Ovary (tissue), 9 donors: ENCODE measurements around the gene LRMDA. TPM values are rescaled to one million over a fixed set of nuclear protein-coding genes. Genes with fewer than 3 reads are reported as not detected.

ENCODE experiments used
- DNase-seq, 5 donors: peaks; one replicate each; pipeline ENCODE4 v3.0.0-alpha.2; 2019 to 2020
- H3K27ac ChIP-seq, 2 donors: fragments of 200-600 bp; one replicate each; pipeline versions ENCODE4 v1.5.1 to v1.8.0; 2019 to 2022
- H3K27me3 ChIP-seq: fragments of 200-600 bp; one replicate; pipeline ENCODE4 v1.8.0; 2022
- H3K36me3 ChIP-seq: fragments of 200-600 bp; sonication (generic); one replicate; pipeline ENCODE4 v1.5.1; 2019
- H3K4me1 ChIP-seq: one replicate; pipeline ENCODE4 v1.8.1; 2013; ENCODE audit warnings: mild to moderate bottlenecking, moderate library complexity; ENCODE audit not compliant: insufficient read depth
- H3K4me3 ChIP-seq: fragments of 200-600 bp; sonication (generic); one replicate; pipeline ENCODE4 v1.5.1; 2017
- H3K9me3 ChIP-seq, 2 donors: fragments of 200-600 bp in 1 of 2; sonication (generic) in 1 of 2; one replicate each; pipeline versions ENCODE4 v1.5.1 to v1.8.1; 2013 to 2019; ENCODE audit warnings: mild to moderate bottlenecking in 1 of 2, moderate library complexity in 1 of 2
- EP300 ChIP-seq: sonication (generic); formaldehyde crosslinking; IDR thresholded peaks from one replicate; pipeline ENCODE4 v1.6.1; 2017; ENCODE audit warnings: antibody characterized with exemption
- POLR2A ChIP-seq: fragments of 450-650 bp; IDR thresholded peaks from one replicate; pipeline ENCODE4 v1.6.1; 2017; ENCODE audit warnings: antibody characterized with exemption, mild to moderate bottlenecking, moderate library complexity
- WGBS, 3 donors: extraction: QIAGEN DNeasy Blood & Tissue Kit in 1 of 3; methylation state at CpG; one replicate each; pipeline versions ENCODE4 v1.1.5 to v1.1.7; 2013 to 2017; 5-methylcytosine and 5-hydroxymethylcytosine counted together
- intact Hi-C, 4 donors: fragments of 100-400 bp; cut with DNase I; formaldehyde crosslinking; loops; one replicate each; pipeline versions ENCODE4 v1.11.0 to v1.15.1; 2022 to 2023
- polyA plus RNA-seq, 2 donors: library from polyadenylated mRNA; stranded (reverse); fragments of 200-250 nt in 1 of 2; fragments of 350-450 nt in 1 of 2; fragmentation: Illumina TruSeq in 1 of 2; extraction: RNeasy Lipid Tissue Mini Kit (QIAGEN cat#74804) in 1 of 2; gene quantifications; one replicate each; pipeline ENCODE4 v1.2.3, GENCODE V29; 2013 to 2014
- total RNA-seq, 7 donors: library from RNA; depleted of rRNA in 2 of 7; stranded (reverse); fragments of >200 nt in 2 of 7; fragmentation: NEBNext Ultra II Directional in 3 of 7; extraction: Animal tissue kit (Norgen Biotek cat#: 25700) in 3 of 7; gene quantifications; one replicate each; pipeline versions ENCODE4 v1.1.0 to v1.2.4, GENCODE V29; 2016 to 2023
- TF ChIP-seq, protein P1 (sequence below), 3 donors: fragments of 450-650 bp in 2 of 3; fragments of 200-600 bp in 1 of 3; IDR thresholded peaks; one replicate each; pipeline versions ENCODE4 v1.5.1 to v1.8.0; 2016 to 2022; ENCODE audit warnings: antibody characterized with exemption in 3 of 3, mild to moderate bottlenecking in 1 of 3
- donor health status: DM: no; HTN: no; CAD: no; lungs with moderate emphysema.
- donor health status: DM: no; HTN: no; CAD: no.
- donor health status: Bipolar disorder and iron deficiency.
- donor health status: DM: yes; HTN: yes; CAD: no.
- donor health status: DM: no; HTN: no; CAD: no.
- donor health status: DM: yes; HTN: yes; CAD: no.

The LRMDA gene
- total and polyA plus RNA-seq, 9 donors, result 14.8 to 30.7 (median 22.9) TPM

DNA sequence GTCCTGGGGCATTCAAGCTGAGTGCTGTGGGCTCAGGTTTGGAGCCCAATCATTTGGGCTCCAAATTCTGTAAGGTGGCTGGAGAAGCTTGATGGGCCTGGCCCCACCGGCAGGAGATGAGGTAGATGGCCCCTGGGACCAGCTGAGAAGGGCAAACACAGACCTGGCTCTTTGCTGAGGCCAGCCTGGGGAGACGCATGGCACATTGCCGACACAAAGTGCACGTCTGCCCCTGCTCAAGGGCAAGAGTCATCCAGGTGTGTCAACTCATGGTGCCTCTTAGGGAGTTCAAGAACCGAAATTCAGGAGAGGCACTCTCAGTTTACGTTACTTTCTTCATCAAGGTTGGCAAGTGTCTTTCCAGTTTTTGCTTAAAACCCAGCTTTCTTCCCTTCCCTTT lies 227.5 kb downstream of the LRMDA start:
- peaks cover 25% of the 10 kb centered on the region for H3K4me1 ChIP-seq
- intact Hi-C loops, result loop anchor here (10.0 kb wide), 2 partner anchors 254 to 586 kb away; partner anchors contain the start of gene ZNF503 (in 3 of the 4)
- H3K9me3 ChIP-seq, result no peaks in the 10 kb centered on the region
- H3K27me3 ChIP-seq, result no peaks in the 10 kb centered on the region
- no peak overlapping the region for H3K27ac ChIP-seq
- no peak for DNase-seq
- H3K4me3 ChIP-seq, result no peak overlapping the region
- H3K36me3 ChIP-seq, result no peaks in the 10 kb centered on the region
- TF ChIP-seq EP300 (no peak), POLR2A (no peak)
- TF ChIP-seq, protein P1, sequence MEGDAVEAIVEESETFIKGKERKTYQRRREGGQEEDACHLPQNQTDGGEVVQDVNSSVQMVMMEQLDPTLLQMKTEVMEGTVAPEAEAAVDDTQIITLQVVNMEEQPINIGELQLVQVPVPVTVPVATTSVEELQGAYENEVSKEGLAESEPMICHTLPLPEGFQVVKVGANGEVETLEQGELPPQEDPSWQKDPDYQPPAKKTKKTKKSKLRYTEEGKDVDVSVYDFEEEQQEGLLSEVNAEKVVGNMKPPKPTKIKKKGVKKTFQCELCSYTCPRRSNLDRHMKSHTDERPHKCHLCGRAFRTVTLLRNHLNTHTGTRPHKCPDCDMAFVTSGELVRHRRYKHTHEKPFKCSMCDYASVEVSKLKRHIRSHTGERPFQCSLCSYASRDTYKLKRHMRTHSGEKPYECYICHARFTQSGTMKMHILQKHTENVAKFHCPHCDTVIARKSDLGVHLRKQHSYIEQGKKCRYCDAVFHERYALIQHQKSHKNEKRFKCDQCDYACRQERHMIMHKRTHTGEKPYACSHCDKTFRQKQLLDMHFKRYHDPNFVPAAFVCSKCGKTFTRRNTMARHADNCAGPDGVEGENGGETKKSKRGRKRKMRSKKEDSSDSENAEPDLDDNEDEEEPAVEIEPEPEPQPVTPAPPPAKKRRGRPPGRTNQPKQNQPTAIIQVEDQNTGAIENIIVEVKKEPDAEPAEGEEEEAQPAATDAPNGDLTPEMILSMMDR (IDR thresholded peaks at IDR 0.05), result no peak
- WGBS, 3 donors, result 97 to 98% (median 97%) methylated on average over 6 of the region's 6 CpGs

DNA sequence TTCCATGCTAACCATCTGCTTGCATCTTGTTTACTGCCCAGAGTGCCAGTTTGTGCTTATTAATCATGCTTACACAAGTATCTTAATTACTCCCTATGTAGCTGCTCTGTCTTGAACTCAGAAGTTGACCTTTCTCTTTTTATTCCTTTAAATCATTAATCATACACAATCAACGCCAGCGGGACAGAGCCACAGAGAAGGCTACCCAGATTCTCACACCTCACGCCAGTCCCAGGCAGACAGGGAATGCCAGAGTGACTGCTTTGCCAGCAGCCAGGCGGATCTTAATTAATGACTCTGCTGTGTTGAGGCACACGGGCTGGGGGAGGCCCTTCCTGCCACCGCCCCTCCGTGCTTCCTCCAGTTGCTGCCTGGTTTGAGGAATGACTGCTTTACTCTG lies 229.4 kb downstream of the LRMDA start:
- peaks cover 18% of the 10 kb centered on the region for H3K4me1 ChIP-seq
- H3K9me3 ChIP-seq, result no peaks in the 10 kb centered on the region
- DNase-seq, result peak in 1 of 5 donors; percentile 35
- TF ChIP-seq POLR2A (no peak), EP300 (no peak)
- TF ChIP-seq, protein P1 (IDR thresholded peaks at IDR 0.05), result no peak
- no peaks in the 10 kb centered on the region for H3K36me3 ChIP-seq
- WGBS, 3 donors, result 45 to 60% (median 58%) methylated on average over 7 of the region's 7 CpGs
- H3K27me3 ChIP-seq, result no peaks in the 10 kb centered on the region
- H3K4me3 ChIP-seq, result no peak overlapping the region
- intact Hi-C loops, result loop anchor here in 1 of 4 donors (5.0 kb wide), 1 partner anchor 259 kb away; the partner anchor contains the start of gene ZNF503
- peak overlapping the region in 1 of 2 donors; percentile 16 for H3K27ac ChIP-seq

DNA sequence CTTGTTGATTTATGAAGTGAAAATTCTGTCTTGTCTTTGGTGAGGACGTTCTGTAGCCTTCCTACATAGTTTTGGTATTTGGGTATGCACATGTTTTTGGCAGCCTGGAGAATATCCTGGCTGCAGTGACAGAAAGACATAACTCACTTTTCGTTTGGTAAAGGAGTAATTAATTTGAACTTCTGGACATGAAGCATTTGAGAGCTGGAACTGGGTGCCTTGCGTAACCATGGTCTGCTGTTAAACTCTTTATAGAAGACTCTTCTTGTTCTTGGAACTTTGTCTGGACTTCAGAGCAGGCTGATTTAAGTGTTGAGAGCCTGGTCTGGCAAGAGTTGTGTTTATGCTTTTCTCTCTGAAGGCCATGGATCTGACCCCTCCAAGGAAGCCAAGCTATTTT lies 231.3 kb downstream of the LRMDA start:
- intact Hi-C loops, result loop anchor here in 1 of 4 donors (5.0 kb wide), 1 partner anchor 260 kb away; the partner anchor contains the start of gene ZNF503
- Histone ChIP-seq H3K27me3 (no peaks in the 10 kb centered on the region), H3K4me3 (no peak overlapping the region), H3K36me3 (no peaks in the 10 kb centered on the region), H3K4me1 (peaks cover 17% of the 10 kb centered on the region), H3K9me3 (no peaks in the 10 kb centered on the region), H3K27ac (peak overlapping the region in 1 of 2 donors; percentile 70)
- WGBS, 3 donors, result 2 to 8% (median 5%) methylated on average over 3 of the region's 3 CpGs
- TF ChIP-seq, protein P1 (IDR thresholded peaks at IDR 0.05), result no peak
- TF ChIP-seq POLR2A (no peak), EP300 (no peak)
- peak in 4 of 5 donors; percentile 35 to 79 (median 68) for DNase-seq

DNA sequence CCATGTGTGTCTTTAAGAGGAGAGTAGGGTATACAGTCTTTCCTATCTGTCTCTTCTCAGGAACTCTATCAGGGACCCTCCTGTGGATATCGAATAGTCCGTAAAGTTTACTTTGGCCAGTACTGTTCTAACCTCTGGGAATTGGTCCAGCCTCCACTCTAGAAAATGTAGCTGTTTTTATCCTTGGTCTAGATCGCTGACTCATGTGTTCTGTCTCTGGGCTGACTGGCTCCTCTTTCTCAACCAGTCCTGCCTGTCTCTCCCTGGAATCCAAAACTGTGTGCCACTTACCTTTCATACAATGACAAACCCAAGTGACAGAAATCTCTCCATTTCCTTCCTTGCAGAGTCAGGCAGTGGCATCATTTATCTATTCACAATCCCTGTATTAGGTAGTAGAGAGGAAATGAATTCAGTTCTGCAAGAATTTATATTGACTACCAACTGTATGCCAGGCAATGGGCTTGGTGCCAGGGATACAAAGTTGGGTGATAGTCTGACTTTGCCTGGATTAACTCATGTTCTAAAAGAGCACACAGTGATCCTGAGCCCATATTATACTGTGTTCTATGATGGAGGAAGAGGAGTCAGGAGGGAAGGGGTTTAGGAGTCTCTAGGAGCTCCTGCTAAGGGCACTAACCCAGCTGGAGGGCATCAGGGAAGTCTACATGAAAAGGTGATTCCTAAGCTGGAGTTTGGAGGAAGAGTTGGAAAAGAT lies 232.7 kb downstream of the LRMDA start:
- H3K36me3 ChIP-seq, result no peaks in the 10 kb centered on the region
- no peak for TF ChIP-seq POLR2A
- no peak for TF ChIP-seq EP300
- TF ChIP-seq, protein P1 (IDR thresholded peaks at IDR 0.05), result no peak
- 50 to 55% (median 51%) methylated on average over 3 of the region's 3 CpGs for WGBS, 3 donors
- H3K9me3 ChIP-seq, result no peaks in the 10 kb centered on the region
- no peak overlapping the region for H3K4me3 ChIP-seq
- intact Hi-C loops, result loop anchor here in 1 of 4 donors (5.0 kb wide), 1 partner anchor 262 kb away; the partner anchor contains the start of gene ZNF503
- no peaks in the 10 kb centered on the region for H3K27me3 ChIP-seq
- H3K27ac ChIP-seq, result peak overlapping the region; percentile 10 to 70
- peaks cover 17% of the 10 kb centered on the region for H3K4me1 ChIP-seq
- DNase-seq, result no peak
